Measurements from ENCODE around the gene KRTAP12-1.
"Not testable (repeated sequence)": the region's sequence is repeated elsewhere in the genome, so short reads cannot be mapped to it uniquely, and the experiment has no call there.

- not testable (repeated sequence) for TF ChIP-seq CTCF, EP300 (IDR thresholded peaks at IDR 0.05)
These were observed 35.4 kb downstream of the KRTAP12-1 start, which contains the start of gene KRTAP10-11 for GRCh38 chr21:44646366-44647221.

All from tibial nerve (tissue), 4 donors.